Measurements from ENCODE around the gene COP1.

Gene COP1

GRCh38 chr1:176165573-176165972, 41.5 kb downstream of the COP1 start:
- no peak for TF ChIP-seq CTCF (IDR thresholded peaks at IDR 0.05; ENCODE audit: low read depth, low read length)
- no peak overlapping the region for H3K4me3 ChIP-seq (replicated peaks in 1 of 2; ENCODE audit: low read depth in 2 of 2, low read length in 2 of 2)
- DNase-seq (ENCODE audit: low read depth in 2 of 2), result no peak

GRCh38 chr1:176164014-176164678, 42.9 kb downstream of the COP1 start:
- no peak overlapping the region for H3K4me3 ChIP-seq (replicated peaks in 1 of 2; ENCODE audit: low read depth in 2 of 2, low read length in 2 of 2)
- no peak for DNase-seq (ENCODE audit: low read depth in 2 of 2)
- no peak for TF ChIP-seq CTCF (IDR thresholded peaks at IDR 0.05; ENCODE audit: low read depth, low read length)

DNA sequence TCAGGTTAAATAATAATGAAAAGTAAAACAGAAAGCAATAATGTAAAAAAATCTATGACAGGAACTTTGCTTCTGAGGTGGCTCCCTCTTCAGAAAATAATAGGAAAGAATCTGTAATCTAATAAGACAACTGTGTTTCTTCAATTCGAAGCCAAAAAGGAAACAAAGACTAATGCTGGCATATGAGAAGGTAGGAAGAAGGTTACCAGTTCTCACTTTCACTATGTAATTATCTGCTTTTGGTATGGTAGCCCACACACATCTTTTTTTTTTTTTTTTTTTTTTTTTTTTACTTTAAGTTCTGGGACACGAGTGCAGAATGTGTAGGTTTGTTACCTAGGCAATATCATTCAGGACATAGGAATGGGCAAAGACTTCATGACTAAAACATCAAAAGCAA, 47.1 kb downstream of the COP1 start:
- DNase-seq (ENCODE audit: low read depth in 2 of 2), result no peak
- no peak overlapping the region for H3K4me3 ChIP-seq (replicated peaks in 1 of 2; ENCODE audit: low read depth in 2 of 2, low read length in 2 of 2)
- TF ChIP-seq CTCF (IDR thresholded peaks at IDR 0.05; ENCODE audit: low read depth, low read length), result no peak

- TF ChIP-seq CTCF (IDR thresholded peaks at IDR 0.05; ENCODE audit: low read depth, low read length), result no peak
- no peak overlapping the region for H3K4me3 ChIP-seq (replicated peaks in 1 of 2; ENCODE audit: low read depth in 2 of 2, low read length in 2 of 2)
- no peak for DNase-seq (ENCODE audit: low read depth in 2 of 2)
Observed at GRCh38 chr1:176157995-176158394, 49.1 kb downstream of the COP1 start.

GRCh38 chr1:176149939-176150807, 56.9 kb downstream of the COP1 start:
- peak in 1 of 2 donors; percentile 25 for DNase-seq (ENCODE audit: low read depth in 2 of 2)
- no peak for TF ChIP-seq CTCF (IDR thresholded peaks at IDR 0.05; ENCODE audit: low read depth, low read length)
- no peak overlapping the region for H3K4me3 ChIP-seq (replicated peaks in 1 of 2; ENCODE audit: low read depth in 2 of 2, low read length in 2 of 2)

GRCh38 chr1:176144526-176144925, 62.6 kb downstream of the COP1 start:
- TF ChIP-seq CTCF (IDR thresholded peaks at IDR 0.05; ENCODE audit: low read depth, low read length), result no peak
- no peak for DNase-seq (ENCODE audit: low read depth in 2 of 2)
- no peak overlapping the region for H3K4me3 ChIP-seq (replicated peaks in 1 of 2; ENCODE audit: low read depth in 2 of 2, low read length in 2 of 2)

Data from cardiac fibroblast (primary cell).